Dedifferentiated amniotic fluid mesenchymal stem cell (primary cell): ENCODE results near the gene POLE.

Source experiments
- DNase-seq: peaks from one replicate; pipeline ENCODE4 v3.0.0-alpha.2; 2016; ENCODE audit errors: extremely low spot score

Gene POLE

GRCh38 chr12:132653567-132654290, 33.4 kb downstream of the POLE start:
- DNase-seq: no peak

GRCh38 chr12:132651444-132652100, 35.6 kb downstream of the POLE start:
- DNase-seq: no peak

DNA sequence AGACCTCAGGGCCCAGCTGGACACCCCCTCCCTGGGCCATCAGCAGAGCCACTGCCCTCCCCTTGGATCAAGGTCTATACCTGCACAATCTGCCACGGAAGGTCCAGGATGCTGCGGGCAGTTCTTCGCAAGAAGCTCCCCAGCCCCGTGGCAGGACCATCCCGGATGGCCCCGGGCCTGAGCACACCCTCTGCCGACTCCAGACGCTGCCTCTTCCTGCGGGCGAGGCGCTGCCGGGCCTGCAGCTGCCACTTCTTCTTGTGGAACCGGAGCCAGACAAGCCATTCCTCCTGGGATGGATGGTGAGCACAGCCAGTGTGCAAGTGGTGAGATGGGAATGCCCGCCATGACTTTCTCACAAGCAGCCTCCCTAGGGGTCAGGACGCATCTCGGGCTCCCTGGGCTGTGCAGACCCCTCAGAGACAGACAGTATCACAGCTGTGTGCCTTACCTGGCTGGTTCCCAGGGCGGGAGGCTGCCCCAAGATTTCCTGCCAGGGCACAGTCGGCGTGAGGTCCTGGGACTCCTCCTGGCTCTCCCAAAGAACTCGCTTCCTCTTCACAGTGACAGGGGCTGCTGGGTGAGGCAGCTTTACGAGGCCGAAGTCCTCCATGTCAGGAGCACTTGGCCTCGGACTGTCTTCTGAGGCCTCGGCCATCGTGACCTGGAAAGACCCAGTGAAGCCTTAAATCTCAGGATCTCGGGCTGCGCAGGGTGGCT, 37.8 kb downstream of the POLE start:
- no peak for DNase-seq

GRCh38 chr12:132648616-132649225, 38.4 kb downstream of the POLE start:
- no peak for DNase-seq

GRCh38 chr12:132647858-132648257, 39.3 kb downstream of the POLE start:
- DNase-seq: no peak

DNA sequence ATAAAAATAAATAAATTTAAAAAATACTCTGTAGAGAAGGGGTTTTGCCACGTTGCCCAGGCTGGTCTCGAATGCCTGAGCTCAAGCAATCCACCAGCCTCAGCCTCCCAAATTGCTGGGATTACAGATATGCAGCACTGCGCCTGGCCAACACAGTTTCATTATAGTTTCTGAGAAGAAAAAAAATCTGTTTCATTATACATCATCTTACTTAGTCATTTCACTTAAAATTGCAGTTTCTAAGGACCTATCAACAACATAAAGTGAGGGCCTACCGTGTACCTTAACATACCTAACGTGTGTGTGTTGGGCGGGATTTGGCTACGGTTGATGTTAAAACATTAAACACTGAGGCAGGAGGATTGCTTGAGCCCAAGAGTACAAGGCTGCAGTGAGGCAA, 40.3 kb downstream of the POLE start:
- no peak for DNase-seq

GRCh38 chr12:132642846-132643835, 44.0 kb downstream of the POLE start:
- no peak for DNase-seq

- DNase-seq: no peak
These were observed 45.1 kb downstream of the POLE start for GRCh38 chr12:132641811-132642650.

DNA sequence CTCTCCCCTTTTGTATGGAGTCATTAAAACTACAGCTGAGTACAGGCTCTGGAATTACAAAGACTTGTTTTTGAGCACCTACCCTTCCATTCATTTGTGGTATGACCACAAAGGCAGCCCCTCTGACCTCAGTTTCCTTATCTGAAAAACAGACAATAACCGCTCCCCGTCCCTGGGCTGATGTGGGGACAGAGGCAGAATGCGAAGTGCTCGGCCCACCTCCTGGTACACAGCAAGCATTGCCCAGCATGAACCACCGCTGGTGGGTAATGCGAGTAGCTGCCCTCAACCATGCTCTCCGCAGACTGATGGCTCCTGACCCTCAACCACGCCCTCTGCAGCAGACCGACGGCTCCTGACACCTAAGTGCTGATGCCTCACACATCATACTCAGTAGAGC, 46.2 kb downstream of the POLE start:
- DNase-seq: no peak

GRCh38 chr12:132639956-132640520, 47.1 kb downstream of the POLE start:
- no peak for DNase-seq

DNA sequence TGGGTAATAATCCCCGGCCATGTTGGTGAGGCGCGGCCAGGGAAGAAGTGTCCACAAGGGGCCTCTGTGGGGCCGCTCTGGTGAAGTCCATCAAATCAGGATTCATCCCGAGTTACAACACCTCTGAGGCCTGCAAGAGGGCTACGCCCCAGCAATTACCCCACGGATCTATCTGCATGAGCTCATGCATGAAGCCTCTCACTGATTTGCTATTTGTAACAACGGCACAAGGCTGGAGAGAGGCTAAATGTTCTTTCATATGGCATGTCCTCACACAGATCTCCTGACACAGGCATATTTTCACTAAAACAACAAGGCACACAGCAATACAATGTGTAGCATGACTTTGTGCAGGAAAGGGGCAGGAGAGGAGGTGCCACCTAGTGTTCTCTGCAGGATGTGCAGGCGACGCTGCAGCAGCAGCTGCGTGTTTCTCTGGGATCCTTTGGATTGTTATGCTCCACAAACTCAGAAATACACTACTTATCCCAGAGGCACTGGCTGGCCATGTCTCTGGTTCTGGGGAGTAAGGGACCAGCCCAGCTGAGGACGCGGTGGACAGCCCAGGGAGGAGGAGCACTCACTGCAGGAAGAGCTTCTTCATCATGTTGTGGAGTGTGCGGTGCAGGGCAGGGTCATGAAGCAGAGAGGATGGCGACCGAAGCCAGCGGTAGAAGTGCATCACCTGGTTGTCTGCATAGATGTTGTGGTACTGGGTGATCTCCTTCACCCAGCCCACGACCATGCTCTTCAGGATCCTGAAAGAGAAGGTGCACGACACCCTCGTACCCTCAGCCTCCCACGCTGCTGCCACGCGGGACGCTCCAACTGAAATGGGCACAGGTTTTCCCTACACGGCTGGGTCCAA, 48.4 kb downstream of the POLE start:
- DNase-seq: no peak

- no peak for DNase-seq
These were observed 49.3 kb downstream of the POLE start for GRCh38 chr12:132637811-132638210.

DNA sequence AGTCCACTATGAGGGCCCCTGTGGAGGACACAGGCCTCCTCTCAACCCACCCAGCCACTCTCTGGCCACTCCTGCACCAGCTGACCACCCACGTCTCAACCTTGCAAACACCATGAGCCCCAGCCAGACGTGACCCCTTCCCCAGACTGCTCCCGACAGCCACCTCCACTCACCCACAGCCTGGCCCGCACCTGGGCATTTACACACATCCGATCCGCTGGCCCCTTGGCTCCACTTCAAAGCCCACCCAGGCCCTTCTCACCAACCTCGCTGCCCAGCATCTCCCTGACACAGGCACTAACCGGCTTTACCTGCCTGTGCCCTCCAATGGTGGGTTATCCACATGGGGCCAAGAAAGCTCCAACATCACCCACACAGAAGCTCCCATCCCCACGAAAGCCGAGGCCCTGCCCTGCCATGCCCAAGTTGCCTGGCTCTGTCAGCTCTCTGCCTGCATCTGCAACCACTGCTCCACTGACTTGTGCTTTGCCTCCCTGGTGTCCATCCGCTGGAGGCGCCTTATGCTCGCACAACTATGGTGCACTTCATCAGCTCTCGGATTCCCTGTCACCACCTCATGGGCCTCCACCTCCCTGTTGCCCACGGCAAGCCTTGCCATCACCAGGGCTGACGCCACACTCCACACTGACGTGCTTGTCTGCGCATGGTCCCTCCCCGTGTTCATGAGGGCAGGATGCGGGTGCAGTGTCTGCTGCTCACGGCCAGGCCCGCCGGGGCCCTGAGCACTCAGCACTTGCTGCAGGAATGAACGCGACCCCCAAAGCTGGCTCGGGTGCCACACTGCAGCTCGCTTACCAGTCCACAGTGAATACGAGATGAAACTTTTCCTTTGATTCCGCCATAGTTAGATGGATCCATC, 51.8 kb downstream of the POLE start:
- no peak for DNase-seq

GRCh38 chr12:132634411-132634990, 52.6 kb downstream of the POLE start:
- DNase-seq: no peak

- DNase-seq: no peak
These were observed 53.2 kb downstream of the POLE start for GRCh38 chr12:132633901-132634300.

- no peak for DNase-seq
These were observed 53.7 kb downstream of the POLE start for GRCh38 chr12:132633398-132633797.

DNA sequence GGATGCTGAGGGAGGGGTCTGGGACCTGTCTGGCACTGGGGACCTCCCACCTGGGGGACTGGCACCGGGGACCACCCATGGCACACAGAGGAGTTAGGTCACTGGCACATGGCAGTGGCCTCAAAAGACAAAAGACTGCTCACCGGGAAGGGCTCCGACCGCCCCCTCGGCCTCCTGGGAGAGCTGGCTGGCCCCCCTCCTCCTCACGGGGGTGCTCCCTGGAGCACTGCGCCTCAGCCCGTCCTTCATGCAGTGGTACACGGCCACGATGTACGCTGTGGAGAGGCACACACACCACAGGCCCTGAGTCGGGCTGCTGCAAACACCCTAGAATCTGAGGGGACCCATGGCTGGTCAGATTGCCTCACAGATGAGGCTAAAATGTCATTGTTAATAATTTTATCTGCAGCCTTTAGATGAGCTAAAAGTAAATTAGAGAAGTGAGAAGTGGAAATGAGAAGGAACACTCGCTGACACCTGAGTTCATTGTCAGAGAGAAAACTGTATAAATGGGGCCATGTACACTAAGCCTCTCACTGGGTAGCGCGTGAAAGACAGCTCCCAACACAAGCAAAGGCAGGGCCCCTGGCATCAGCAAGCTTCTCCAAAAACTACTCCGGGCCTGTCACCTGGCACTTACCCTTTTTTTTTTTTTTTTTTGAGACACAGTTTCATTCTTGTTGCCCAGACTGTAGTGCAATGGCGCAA, 54.5 kb downstream of the POLE start:
- no peak for DNase-seq
